COLO829 (cell line): Measurements from ENCODE around the gene OTOP2.

Source experiments
- DNase-seq: peaks from one replicate; pipeline ENCODE4 v3.0.0; 2012; ENCODE audit warnings: low spot score

Gene OTOP2, protein sequence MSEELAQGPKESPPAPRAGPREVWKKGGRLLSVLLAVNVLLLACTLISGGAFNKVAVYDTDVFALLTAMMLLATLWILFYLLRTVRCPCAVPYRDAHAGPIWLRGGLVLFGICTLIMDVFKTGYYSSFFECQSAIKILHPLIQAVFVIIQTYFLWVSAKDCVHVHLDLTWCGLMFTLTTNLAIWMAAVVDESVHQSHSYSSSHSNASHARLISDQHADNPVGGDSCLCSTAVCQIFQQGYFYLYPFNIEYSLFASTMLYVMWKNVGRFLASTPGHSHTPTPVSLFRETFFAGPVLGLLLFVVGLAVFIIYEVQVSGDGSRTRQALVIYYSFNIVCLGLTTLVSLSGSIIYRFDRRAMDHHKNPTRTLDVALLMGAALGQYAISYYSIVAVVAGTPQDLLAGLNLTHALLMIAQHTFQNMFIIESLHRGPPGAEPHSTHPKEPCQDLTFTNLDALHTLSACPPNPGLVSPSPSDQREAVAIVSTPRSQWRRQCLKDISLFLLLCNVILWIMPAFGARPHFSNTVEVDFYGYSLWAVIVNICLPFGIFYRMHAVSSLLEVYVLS

DNA sequence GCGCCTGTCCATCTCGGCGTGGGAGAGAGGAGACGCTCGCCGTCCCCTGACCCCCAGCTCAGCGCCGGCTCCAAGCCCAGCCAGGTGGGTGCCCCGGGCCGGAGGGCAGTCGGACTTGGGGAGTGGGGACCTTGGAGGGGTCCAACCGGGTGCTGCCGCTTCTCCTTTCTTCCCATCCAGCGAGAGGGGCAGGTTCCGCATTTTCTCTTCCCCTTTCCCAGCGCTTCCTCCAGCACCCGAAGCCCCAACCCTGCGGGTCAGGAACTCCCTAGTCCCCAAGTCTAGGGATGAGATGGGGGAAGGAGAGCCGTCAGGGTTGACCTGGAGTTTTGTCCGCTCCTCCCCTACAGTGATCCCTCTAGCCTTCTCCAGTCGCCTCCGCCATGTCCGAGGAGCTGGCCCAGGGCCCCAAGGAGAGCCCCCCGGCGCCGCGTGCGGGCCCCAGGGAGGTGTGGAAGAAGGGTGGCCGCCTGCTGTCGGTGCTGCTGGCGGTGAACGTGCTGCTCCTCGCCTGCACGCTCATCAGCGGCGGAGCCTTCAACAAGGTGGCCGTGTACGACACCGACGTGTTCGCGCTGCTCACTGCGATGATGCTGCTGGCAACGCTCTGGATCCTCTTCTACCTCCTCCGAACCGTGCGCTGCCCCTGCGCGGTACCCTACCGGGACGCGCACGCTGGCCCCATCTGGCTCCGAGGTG, at the start of gene OTOP2:
Gene OTOP2, plus strand, starts transcription at position 24 of the 699 bp plus-strand sequence. Its CDS starts 360 bp downstream, at position 384.
- no peak for DNase-seq

DNA sequence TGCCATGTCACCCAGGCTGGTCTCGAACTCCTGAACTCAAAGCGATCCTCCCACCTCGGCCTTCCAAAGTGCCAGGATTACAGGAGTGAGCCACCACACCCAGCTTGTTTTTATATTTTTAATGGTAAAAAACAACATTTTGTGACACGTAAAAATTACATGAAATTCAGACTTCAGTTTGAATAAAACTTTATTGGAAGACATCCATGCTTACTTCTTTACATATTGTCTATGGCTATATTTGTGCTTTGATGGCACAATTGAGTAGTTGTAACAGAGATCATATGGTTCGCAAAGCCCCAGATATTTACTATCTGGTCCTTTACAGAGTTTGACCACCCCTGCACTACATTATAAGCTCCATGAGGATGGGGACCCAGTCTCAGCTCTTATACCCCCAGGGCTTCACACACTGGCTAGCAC, 49.4 kb upstream of the OTOP2 start:
- no peak for DNase-seq

DNA sequence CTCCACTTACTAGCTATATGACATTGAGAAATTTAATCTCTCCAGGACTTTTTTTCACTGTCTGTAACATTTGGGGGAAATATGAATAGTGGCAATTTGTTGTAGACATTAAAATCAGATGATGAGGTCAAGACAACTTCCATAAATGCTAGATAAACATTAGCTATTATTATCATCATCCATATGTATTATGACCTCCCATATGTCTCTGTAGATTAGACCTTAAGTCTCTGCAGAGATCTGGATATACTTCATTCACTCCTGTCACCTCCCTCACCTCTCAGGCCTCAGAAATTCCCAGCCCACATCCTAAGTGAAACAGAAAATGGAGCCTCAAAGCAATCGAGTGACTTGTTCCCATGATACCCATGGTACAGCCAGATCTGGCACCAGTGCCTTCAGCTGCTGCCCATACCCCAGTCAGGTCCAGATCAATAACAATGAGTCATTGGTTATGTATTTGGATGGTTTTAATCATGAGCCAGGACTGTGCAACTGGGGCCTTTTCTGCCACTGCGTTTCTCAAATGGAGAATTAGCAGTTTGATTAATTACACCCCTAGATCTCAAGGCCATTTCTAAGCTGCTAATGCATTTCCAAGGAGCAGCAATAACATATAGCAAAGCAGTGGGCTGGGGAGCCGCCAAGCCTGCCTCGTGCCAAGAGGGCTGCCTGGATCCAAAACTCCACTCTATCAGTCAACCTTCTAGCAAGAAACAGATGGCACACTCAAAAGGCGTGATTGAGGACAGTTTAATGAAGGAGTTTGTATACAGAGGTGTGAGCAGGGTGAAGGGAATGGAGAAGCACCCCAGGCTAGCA, 48.7 kb upstream of the OTOP2 start:
- DNase-seq, result no peak

DNA sequence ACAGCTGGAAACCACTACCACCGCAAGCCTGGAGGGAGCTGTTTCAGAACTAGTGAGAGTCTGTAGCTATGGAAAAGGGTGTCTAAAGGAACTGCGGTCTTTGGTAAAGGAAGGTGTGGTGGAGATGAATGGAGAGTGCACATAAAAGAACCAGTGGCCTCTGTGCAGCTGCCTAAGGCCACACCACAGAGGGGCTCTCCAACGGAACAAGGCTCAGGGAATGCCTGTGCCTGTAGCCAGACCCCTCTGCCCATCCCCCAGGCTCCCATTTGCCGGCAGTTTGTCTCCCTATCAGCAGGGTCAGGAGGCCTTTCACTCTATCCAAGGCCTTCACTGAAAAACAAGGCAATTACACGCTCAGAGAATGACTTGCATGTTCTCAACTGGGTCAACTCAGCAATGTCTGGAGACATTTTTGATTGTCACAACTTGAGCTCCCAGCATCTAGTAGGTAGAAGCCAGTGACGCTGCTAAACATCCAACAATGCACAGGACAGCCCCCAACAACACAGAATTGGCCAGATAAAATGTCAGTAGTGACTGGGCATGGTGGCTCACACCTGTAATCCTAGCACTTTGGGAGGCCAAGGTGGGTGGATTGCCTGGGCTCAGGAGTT, 48.0 kb upstream of the OTOP2 start:
- DNase-seq, result no peak

DNA sequence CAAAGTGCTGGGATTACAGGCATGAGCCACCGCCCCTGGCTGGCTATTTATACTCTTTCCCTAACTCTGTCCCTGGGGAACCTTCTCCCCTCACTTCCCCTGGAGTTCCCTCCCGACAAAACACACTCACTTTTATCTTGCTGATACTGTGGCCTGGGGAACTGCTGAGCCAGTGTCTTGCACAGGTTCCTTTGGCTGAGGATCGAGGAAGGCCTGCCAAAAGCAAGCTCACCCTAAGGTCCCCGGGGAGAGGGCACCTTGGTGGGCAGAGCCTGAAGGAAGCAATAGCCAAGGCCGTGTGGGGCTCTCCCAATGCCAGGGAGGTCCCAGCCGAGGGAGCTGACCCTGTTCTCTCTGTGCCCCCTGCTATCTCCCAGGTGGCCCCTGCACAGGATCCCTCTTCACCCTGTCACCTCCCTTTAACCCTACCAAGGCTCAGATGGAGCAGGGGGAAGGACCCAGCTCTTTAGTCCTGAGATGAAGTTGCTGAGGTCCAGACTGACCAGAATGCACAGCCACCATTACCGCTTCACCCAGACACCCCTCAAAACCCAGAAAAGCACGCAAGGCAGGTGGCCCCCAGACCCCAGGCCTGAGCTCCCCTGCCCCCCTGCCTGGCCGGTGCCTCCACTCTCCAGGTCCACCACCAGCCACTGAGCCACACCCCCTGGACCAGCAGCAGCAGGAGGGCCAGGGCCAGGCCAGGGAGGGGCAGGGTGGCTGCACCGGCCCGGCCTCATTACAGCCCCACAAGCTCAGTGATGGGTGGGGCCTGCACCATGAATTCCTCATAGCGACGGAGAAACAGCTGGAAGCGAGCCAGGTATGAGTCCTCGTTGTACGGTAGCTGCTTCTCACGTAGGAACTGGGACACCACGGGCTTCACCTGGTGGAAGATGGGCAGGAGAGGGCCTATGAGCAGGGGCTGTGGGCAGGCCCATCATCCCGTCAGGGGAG, 46.2 kb upstream of the OTOP2 start:
- DNase-seq, result no peak

DNA sequence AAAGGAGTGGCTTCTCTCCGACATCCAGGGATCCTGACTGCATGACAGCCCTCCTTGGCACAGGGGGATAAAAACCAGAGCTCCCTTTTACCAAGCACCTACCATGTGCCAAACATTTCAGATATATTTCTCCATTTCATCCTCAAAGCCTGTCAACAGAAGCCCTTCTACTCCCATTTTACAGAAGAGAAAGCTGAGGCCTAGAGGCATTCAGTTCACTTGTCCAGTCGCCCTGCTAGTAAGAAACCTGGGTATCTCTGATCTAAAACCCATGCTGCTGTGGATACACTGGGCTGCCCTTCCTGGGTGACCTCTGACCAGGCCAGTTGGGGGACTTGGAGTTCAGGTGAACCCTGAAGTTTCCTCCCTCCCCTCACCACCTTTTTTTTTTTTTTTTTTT, 45.4 kb upstream of the OTOP2 start:
- no peak for DNase-seq

DNA sequence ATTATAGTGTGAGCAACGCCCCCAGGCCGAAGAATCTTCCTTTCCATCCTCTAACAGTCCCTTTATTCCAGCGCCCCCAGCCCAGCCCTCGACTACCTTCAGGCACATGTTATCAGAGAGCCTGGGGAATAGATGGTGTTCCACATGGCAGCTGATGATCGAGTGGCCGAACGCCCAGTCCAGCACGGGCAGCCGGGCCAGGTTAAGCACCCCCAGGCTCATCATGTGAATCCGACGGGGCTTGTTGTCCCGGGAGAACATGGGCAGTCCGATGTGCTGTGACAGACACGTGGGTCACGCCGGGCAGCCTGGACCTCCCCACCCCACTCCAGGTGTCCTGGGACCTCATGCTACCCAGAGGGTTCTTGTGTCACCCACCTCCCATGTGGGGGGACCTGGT, 44.8 kb upstream of the OTOP2 start:
- DNase-seq, result no peak

DNA sequence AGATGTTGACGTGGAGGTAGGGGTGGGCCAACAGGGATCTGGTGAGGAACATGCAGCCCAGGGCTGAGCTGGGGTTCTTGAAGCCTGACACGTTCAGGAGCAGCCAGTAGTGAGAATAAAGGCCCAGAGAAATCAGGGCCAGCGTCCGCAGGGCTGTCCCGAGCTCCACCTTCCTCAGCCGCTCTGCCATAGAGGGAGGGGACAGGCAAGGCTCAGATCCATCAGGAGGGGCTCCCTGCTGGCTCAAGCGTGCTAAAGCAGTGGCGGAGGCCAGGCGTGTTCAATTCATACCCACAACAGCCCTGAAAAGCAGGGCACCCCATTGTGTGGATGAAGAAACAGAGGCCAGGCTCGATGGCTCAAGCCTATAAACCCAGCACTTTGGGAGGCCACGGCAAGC, 43.0 kb upstream of the OTOP2 start:
- DNase-seq, result no peak

DNA sequence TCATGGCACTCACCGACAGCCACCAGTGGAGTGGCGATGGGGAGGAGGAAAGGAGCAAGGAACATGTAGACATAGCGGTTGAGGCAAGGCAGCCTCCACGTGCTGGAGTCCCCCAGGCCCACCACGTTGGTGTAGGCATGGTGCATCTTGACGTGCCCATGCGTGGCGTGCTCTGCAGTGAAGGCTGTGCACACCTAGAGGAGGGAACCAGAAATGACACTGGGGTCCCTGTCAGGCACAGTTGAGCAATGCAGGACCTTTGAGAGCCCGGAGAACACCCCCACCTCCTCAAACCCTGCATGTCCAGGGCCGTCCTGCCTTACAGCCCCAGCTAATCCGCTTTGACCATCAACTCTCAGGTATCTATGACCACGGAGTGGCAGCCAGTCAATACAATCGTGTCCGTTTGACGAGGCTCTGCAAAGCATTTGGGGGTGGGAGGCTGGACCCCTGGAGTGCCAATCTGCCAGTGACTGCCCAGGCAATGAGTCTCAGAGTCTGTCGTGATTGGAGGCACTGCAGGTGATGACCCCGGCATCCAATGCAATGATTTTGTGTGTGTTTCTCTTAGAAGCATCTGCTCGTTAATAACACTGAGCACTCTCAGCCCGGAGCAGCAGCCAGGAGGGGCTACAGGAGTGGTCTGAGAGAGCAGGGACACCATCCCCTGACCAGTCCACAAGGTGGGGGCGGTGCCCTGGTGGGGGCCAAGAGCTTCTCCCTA, 41.4 kb upstream of the OTOP2 start:
- no peak for DNase-seq

DNA sequence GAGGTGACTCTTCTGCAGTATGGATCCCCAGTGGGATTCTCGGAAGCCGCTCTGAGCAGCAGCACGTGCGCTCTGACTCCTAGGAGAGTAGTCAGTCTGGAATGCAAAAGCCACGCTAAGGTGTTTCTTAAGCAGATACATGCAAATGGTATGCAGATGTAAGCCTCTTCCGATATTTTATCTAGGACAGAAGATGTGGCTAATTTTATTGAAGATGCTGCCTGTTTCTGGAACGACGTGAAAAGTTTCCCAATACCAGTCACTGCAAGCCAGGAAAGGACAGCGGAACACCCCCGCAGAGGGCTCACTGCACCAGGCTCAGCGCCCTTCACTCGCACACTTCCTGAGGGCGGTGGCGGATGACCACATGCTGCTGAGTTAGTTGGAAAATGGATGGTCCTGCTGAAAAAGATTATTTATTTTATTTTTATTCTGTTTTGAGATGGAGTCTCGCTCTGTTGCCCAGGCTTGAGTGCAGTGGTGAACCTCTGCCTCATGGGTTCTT, 40.8 kb upstream of the OTOP2 start:
- no peak for DNase-seq

DNA sequence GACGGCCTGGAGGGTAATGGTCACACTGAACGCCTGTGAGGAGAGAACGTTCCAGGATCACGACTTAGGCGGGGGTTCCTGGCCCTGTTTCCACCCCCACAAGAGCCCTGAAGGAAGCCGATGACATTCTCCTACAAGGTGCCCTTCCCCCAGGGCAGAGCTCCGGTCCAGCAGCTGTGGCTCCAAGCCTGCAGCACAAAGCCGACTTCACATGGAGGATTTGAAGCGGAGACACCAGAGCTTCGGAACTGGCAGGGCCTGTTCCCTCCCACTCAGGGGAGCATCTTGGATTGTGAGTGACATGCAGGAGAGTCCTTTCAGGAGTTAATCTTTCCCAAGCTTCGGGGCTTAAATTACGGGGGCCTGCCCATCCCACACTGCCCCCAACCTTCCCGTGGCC, 35.6 kb upstream of the OTOP2 start:
- DNase-seq, result no peak

DNA sequence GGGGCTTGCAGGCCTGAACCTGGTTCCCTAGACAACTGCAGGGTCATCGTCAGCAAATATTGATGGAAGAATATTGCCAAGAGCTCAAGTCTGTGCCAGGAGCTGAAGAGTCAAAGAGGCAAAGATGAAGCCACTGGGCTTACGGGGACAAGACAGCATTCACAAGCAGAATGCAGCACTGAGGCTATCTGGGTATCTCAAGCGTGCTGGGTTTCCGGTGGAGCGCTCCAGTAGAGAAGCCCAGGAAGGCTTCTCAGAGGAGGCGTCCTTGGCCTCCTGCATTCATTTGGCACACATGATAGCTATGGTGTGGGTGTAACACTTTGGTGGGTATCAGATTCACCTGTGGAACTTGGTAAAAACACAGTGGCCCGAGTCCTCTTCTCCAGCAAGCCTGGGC, 33.5 kb upstream of the OTOP2 start:
- no peak for DNase-seq

DNA sequence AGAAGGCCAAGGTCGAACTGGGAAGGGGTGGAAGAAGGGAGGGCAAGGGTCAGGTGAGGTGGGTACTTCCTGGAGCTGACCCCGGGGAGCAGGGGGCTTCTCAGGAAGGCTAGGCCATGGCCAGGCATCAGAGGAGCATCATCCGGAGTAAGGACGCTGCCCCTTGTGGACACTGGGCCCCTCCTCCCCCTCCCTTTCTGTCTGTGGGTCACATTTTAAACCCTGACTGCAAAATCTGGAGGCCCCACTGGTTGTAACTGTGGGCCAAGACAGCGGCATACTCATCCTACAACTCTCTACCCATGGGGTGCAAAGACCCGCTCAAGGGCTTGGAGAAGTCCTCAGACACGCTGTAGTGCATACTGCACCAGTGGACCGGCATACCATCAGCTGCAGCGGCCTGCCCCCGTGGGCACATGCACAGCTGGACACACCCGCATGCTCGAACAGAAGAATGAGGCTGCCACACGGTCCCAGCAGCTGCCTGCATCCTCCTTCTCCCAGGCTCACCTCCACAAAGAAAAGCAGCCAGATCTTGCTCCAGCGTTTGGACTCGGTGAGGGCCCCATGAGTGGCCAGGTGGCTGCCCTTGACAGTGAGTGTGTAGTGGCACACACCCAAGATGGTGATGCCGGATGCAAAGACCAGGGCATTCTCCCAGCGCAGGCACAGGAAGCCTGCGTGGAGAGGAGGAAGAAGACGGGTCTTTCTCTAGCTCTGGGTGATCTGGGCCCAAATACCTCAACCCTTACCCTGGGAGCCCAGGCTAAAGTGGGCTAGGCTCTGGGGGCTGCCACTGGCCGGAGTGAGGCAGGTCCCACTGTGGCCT, 31.8 kb upstream of the OTOP2 start:
- no peak for DNase-seq

DNA sequence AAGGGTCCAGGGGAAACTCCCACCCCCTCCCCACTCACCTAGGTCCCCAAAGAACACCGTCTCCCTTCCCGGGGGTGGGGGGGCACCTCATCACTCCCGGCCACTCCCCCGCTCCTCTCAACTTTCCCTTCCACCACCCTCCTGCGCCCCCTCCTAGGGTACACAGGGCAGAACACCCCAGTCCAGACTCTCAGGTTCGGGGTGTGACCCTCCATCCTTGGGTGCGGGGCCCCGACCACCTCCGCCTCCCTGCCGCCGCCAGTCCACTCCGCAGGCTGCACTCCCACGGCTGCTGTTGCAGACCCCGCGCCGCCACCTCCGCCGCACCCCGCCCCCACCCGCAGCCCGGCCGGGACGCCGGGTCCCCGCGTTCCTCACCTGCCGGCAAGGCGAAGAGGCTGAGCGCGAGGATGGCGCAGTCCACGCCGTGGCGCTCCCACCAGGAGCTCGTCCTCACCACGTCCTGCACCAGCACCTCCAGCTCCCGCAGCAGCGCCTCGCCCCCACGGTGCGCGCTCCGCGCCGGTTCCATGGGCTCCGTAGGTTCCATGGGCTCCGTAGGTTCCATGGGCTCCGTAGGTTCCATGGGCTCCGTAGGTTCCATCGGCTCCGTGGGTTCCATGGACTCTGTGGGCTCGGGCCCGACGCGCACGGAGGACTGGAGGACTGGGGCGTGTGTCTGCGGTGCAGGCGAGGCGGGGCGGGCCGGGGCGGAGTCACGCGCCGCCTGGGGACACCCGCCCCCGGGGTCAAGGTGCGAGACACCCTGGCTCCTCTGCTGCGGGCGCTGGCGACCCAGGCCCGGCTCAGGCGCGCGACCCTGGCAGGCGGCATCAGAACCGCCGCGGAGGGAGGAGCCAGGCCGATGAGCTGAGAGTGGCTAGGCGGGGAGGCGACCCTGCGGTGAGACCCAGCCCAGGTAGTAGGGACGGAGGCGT, 30.8 kb upstream of the OTOP2 start, which contains the start of gene FADS6:
Gene FADS6, minus strand, starts transcription at position 660 of the 938 bp plus-strand sequence. Its CDS starts 38 bp downstream, at position 622.
- DNase-seq, result no peak

DNA sequence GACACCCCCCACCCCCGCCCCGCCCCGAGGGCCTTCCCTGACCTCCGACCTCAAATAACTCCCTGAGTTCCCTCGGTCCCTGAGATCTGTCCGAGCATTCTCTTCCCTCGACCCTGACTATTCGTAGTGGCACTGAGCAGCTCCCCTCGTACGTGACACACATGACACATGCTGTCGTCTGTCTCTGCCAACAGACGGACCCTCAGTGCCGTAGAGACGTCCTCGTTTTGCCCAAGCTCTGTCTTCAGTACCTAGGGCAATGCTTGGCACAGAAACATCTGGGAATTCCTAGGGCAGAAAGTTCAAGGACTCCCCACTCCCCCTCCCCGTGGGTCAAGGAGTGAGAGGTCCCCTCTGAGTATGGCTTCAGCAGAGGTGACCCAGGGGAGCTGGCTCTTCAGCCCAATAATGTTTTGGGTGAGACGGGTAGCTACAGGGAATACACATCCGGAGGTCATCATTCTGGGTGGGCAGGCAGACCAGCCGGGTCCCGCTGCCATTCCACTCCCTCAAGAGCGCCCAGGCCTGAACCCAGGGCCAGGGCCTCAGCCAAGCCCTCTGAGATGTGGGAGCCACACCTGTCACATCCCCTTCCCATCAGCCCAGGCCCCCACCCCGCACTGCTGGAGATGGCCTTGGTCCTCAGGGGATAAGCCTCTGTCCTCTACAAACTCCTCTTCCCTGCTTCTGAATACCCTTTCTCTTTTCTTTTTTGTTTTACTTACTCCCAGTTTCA, 30.0 kb upstream of the OTOP2 start:
- no peak for DNase-seq

DNA sequence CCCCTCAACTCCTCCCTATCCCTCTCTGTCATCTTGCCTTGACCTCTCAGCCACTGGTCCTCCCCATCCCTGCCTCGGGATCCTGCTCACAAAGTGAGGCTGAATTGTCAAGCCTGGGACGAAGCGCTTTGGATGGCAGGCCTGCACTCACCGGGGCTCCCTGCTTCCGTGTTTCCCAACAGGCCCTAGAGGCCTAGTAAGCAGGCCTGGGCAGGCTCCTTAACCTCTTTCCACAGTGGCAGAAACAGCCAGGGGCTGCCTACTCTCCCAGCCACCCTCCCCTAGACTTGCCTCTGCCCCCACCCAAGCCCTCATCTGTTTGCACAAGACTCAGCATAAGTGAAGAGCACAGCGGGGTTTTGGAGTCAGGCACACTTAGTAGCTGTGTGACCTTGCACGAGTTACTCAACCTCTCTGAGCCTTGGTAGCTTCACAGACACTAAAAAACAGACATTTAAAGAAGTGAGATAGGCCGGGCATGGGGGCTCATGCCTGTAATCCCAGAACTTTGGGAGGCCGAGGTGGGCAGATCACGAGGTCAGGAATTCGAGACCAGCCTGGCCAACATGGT, 25.6 kb upstream of the OTOP2 start:
- no peak for DNase-seq

DNA sequence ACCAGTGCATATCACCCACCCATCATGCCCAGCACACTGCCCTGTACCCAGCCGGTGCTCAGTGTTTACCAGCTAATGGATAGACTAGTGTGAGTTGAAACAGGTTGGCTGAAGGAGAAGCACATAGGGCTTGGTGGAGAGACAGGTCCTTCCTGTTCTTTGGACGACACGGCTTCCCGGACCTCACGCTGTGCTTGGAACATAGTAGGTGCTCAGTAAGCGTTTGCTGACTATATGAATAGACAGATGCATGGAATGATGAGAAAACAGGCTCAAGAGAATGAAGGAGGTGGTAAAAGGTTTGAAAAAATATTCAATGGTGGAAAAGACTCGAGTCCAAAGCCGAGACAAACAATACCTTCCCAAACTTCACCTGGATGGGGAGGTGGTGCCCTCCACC, 23.9 kb upstream of the OTOP2 start:
- DNase-seq, result no peak
